GM13977 (cell line): ENCODE results near the gene FYB2.

Experiments used
- DNase-seq: peaks from one replicate; pipeline ENCODE4 v3.0.0; 2012; ENCODE audit warnings: low spot score
- in situ Hi-C: fragments of 300-500 bp; cut with MboI; formaldehyde crosslinking; loops from one replicate; pipeline ENCODE4 v1.12.0; 2022; ENCODE audit warnings: low sequenced_read_pairs, low pct_unique_long_range_greater_than_20kb, mixed read lengths, inconsistent platforms; ENCODE audit not compliant: unreplicated experiment
- TF ChIP-seq, protein P1 (sequence below): IDR thresholded peaks from 2 replicates; pipeline ENCODE4 v1.5.1; 2012; ENCODE audit warnings: mild to moderate bottlenecking, control low read depth; ENCODE audit not compliant: insufficient read depth; ENCODE audit errors: extremely low read depth, missing control alignments

FYB2 gene

DNA sequence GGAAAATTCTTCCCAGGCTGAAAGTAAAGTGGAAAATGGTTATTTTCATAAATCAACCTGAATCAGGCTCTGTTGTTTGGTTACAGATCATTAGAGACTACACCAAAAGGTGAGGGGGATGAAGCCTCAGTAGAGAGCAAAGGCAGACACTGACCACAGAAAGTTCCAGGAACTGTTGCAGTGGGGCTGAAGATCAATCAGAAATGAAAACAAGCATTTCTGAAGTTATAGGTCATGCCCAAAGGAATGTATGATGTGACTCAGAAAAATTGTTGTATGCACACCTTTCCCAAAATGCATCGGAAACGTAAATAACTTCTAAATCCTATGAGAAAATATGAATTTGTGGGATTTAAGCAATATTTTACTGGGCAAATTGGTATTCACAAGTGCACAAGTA, 63.3 kb downstream of the FYB2 start:
- TF ChIP-seq, protein P1, sequence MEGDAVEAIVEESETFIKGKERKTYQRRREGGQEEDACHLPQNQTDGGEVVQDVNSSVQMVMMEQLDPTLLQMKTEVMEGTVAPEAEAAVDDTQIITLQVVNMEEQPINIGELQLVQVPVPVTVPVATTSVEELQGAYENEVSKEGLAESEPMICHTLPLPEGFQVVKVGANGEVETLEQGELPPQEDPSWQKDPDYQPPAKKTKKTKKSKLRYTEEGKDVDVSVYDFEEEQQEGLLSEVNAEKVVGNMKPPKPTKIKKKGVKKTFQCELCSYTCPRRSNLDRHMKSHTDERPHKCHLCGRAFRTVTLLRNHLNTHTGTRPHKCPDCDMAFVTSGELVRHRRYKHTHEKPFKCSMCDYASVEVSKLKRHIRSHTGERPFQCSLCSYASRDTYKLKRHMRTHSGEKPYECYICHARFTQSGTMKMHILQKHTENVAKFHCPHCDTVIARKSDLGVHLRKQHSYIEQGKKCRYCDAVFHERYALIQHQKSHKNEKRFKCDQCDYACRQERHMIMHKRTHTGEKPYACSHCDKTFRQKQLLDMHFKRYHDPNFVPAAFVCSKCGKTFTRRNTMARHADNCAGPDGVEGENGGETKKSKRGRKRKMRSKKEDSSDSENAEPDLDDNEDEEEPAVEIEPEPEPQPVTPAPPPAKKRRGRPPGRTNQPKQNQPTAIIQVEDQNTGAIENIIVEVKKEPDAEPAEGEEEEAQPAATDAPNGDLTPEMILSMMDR = no peak
- in situ Hi-C loops = no loop called here
- no peak for DNase-seq

DNA sequence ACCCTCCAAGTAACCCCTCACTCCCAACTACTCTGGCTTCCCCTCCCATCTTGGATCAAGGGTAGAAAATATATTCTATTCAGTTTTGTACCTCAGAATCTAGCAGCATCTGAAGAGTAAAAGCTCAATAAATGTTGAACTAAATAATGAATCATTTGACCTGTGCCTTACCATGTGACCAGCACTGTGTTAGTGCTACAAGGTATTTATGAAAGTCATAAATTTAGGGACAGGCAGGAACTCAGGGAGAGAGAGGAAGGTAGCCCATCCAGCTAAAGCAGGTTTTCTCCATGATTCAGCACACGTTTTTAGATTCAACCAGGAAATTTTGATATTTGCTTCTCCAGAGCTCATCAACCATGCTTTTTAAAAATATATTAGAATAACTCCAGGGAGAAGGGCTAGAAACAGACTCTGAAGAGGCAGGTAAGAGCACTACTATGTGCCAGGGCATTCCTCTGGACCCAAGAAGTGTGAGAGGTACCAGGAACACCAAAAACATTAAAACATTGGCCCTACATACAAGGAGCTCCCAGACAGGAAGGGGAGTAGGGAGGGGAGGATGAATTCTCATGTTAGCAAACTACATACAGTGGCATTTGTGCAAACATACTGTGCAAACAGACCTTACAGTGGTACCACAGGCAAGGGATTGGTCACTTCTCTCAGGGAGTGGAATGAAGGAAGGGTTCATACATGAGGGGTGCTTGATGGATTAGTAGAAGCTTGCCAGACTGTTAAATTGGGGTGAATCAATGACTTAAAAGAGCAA, 64.3 kb downstream of the FYB2 start:
- TF ChIP-seq, protein P1 = no peak
- in situ Hi-C loops = no loop called here
- no peak for DNase-seq

DNA sequence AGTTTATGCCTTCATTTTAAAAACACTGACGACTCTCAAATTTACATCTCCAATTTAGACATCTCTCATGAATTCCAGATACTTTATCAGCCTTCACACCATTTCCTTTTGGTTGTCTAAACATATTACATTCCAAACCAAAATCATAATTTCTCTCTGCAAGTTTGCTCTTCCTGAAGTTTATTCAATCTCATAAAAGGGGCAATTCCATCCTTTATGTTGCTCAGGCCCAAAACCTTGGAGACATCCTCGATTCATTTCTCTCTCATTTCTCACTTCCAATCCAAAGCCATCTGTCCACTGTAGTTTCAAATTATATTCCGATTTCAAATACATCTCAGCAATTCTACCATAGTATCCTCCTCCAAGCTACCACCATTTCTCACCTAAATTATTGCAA, 74.0 kb downstream of the FYB2 start:
- in situ Hi-C loops = no loop called here
- TF ChIP-seq, protein P1 = no peak
- DNase-seq = no peak

DNA sequence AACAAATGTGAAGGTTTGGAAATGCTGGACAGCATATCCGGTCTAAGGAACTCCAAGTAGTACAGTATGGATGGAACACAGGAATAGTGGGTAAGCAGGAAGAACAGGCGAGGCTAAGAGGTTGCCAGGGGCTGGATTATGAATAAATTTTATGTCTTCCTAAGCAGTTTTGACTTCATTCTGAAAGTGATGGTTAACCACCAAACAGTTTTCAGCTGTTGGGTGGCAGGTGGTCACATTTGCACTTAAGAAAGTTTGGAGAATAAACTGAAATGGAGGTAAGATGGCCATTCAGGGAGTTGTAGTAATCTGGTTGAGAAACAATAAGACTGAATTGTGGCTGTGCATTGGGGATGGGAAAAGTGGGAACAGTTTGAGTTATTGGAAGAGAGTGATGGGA, 90.2 kb downstream of the FYB2 start:
- TF ChIP-seq, protein P1 = no peak
- in situ Hi-C loops = no loop called here
- DNase-seq = no peak

DNA sequence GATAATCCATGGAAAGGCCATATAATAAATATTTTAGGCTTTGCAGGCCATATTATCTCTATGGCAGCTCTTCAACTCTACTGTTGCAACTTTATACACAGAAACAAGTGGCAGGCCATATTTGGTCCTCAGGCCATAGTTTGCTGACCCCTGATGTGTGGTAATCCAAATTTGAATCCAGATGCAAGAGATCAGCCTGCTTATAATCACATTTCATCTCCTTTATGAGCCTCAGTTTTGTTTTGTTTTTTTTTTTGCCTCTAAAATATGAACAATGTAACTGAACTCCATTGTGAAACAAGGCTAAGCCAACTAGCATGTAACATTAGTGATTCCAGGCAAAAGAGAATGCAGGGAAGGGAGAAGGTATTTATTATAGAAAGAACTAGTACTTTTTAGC, 92.5 kb downstream of the FYB2 start:
- TF ChIP-seq, protein P1 = no peak

DNA sequence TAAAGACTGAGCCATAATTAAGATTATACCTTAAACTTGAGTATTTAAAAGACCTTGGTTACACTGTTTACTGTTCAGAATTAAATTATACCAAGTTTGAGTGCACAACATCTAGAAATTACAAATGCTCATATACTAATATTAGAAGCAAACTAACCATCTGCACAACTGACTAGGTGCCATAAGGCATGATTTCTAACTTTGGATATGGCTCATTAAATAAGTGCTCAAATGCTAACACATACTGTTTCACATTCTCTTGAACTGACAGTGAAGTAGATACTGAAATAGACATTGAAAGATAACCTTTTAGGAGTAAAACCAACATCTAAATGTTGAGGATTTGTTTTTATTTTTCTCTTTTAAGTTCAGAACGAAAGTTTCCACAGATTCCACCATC, 100.0 kb downstream of the FYB2 start:
- in situ Hi-C loops = no loop called here
- TF ChIP-seq, protein P1 = no peak
- DNase-seq = no peak

More for the DNA sequence above, 92.5 kb downstream of the FYB2 start:
- DNase-seq = no peak
- in situ Hi-C loops = no loop called here
